ENCODE results near the gene RFPL2.

Gene RFPL2

GRCh38 chr22:32237906-32238305, 33.0 kb upstream of the RFPL2 start:
- no peak for TF ChIP-seq CTCF (conservative IDR thresholded peaks at IDR 0.05; ENCODE audit: low read length)
- no peak for DNase-seq (ENCODE audit: low read depth)

GRCh38 chr22:32236970-32237369, 32.1 kb upstream of the RFPL2 start:
- no peak for TF ChIP-seq CTCF (conservative IDR thresholded peaks at IDR 0.05; ENCODE audit: low read length)
- DNase-seq (ENCODE audit: low read depth) = no peak
- H3K4me3 ChIP-seq (ENCODE audit: low read length) = no peak overlapping the region

More at GRCh38 chr22:32237906-32238305, 33.0 kb upstream of the RFPL2 start:
- no peak overlapping the region for H3K4me3 ChIP-seq (ENCODE audit: low read length)

GRCh38 chr22:32233091-32233490, 28.2 kb upstream of the RFPL2 start:
- TF ChIP-seq CTCF (conservative IDR thresholded peaks at IDR 0.05; ENCODE audit: low read length) = no peak
- DNase-seq (ENCODE audit: low read depth) = no peak
- no peak overlapping the region for H3K4me3 ChIP-seq (ENCODE audit: low read length)

- TF ChIP-seq CTCF (conservative IDR thresholded peaks at IDR 0.05; ENCODE audit: low read length) = no peak
- no peak overlapping the region for H3K4me3 ChIP-seq (ENCODE audit: low read length)
- no peak for DNase-seq (ENCODE audit: low read depth)
These were observed 27.4 kb upstream of the RFPL2 start for GRCh38 chr22:32232191-32232830.

- TF ChIP-seq CTCF (conservative IDR thresholded peaks at IDR 0.05; ENCODE audit: low read length) = no peak
- no peak for DNase-seq (ENCODE audit: low read depth)
These were observed 21.6 kb upstream of the RFPL2 start for GRCh38 chr22:32226326-32227104.

GRCh38 chr22:32222991-32223390, 18.1 kb upstream of the RFPL2 start:
- DNase-seq (ENCODE audit: low read depth) = peak; percentile 4
- TF ChIP-seq CTCF (conservative IDR thresholded peaks at IDR 0.05; ENCODE audit: low read length) = no peak
- H3K4me3 ChIP-seq (ENCODE audit: low read length) = no peak overlapping the region

More at GRCh38 chr22:32226326-32227104, 21.6 kb upstream of the RFPL2 start:
- no peak overlapping the region for H3K4me3 ChIP-seq (ENCODE audit: low read length)

- no peak for DNase-seq (ENCODE audit: low read depth)
- H3K4me3 ChIP-seq (ENCODE audit: low read length) = no peak overlapping the region
- no peak for TF ChIP-seq CTCF (conservative IDR thresholded peaks at IDR 0.05; ENCODE audit: low read length)
These were observed 14.2 kb upstream of the RFPL2 start for GRCh38 chr22:32219026-32219425.
